Central memory CD8-positive, alpha-beta T cell (primary cell): ENCODE results near the gene HOXC13.

ENCODE experiments used
- ATAC-seq: fragments of 150-1000 bp; cut with Tn5 transposase; replicated peaks from 2 replicates; pipeline ENCODE4 v1.10.0; 2022; ENCODE audit warnings: mild to moderate bottlenecking, moderate FRiP score, moderate number of reproducible peaks; ENCODE audit not compliant: poor library complexity, severe bottlenecking; ENCODE audit errors: extremely low read depth
- DNase-seq, 2 donors: peaks; one replicate each; pipeline ENCODE4 v3.0.0; 2021; ENCODE audit warnings: low spot score in 2 of 2
- H3K27ac Mint-ChIP-seq: one replicate; pipeline ENCODE4 v1.8.0; 2022; ENCODE audit warnings: low read depth, mild to moderate bottlenecking, moderate library complexity, mixed read lengths
- H3K27me3 Mint-ChIP-seq: one replicate; pipeline ENCODE4 v1.8.0; 2022; ENCODE audit warnings: mixed read lengths
- H3K36me3 Mint-ChIP-seq: one replicate; pipeline ENCODE4 v1.8.0; 2022; ENCODE audit warnings: mild to moderate bottlenecking, moderate library complexity, mixed read lengths; ENCODE audit not compliant: insufficient read depth
- H3K4me1 Mint-ChIP-seq: one replicate; pipeline ENCODE4 v1.8.0; 2022; ENCODE audit warnings: mixed read lengths
- H3K4me3 Mint-ChIP-seq: one replicate; pipeline ENCODE4 v1.8.0; 2022; ENCODE audit warnings: mild to moderate bottlenecking, moderate library complexity, mixed read lengths
- H3K9me3 Mint-ChIP-seq: one replicate; pipeline ENCODE4 v1.8.0; 2022; ENCODE audit warnings: mixed read lengths

HOXC13 gene

DNA sequence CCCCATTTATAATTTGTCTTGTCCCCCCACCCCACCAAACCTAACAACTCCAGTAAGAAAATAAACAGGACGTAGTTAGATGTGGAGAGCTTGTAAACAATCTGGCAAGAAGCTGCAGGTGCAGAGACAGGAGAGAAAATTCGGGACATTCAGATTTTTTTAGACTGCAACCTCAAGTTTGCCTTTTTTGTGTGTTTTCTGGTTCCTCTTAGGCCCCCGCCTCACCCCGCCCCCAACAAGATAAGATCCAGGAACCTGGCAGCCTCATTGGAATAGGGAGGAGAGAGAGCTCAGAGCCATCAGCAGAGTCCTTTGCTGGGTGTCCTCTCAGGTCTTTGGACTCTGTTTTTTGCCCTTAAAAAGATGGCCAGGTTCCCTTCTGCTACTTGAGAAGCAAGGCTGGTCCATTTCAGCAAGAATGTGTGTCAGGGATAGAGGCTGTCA, 49.2 kb downstream of the HOXC13 start:
- Mint-ChIP-seq H3K27me3 (peaks cover 99% of the 10 kb centered on the region), H3K4me3 (no peak overlapping the region), H3K36me3 (peaks cover 29% of the 10 kb centered on the region), H3K27ac (no peak overlapping the region), H3K4me1 (peaks cover 47% of the 10 kb centered on the region), H3K9me3 (no peaks in the 10 kb centered on the region)
- ATAC-seq = no peak
- DNase-seq = no peak

GRCh38 chr12:53988541-53989226, 50.1 kb downstream of the HOXC13 start:
- Mint-ChIP-seq H3K4me3 (peak overlapping the region; percentile 44), H3K27ac (no peak overlapping the region), H3K27me3 (peaks cover 99% of the 10 kb centered on the region), H3K4me1 (peaks cover 51% of the 10 kb centered on the region), H3K9me3 (no peaks in the 10 kb centered on the region), H3K36me3 (peaks cover 27% of the 10 kb centered on the region)
- DNase-seq (no peak), ATAC-seq (no peak)

DNA sequence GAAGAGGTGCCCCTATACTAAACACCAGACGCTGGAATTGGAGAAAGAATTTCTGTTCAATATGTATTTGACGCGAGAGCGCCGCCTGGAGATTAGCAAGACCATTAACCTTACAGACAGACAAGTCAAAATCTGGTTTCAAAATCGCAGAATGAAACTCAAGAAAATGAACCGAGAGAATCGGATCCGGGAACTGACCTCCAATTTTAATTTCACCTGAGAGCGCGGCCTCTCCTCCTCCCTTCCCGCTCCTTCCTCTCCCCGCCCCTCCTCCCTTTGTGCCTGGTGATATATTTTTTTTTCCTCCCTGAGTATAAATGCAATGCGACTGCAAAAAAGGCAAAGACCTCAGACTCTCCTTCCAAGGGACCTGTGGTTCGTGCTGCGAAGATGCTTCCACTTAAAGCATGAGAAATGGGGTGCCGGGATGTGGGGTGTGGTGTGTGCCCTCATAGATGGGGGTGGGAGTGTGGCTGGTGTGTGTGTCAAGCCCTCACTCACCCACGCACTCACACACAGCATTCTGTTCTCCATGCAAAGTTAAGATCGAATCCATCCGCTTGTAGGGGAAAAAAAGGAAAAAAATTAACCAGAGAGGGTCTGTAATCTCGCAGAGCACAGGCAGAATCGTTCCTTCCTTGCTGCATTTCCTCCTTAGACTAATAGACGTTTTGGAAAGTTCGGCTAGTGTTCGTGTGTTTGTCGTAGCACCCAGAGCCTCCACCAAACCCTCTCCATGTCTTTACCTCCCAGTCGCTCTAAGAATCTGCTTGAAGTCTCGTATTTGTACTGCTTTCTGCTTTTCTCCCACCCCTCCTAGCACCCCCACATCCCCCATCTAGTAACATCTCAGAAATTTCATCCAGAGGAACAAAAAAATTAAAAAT, 50.8 kb downstream of the HOXC13 start:
- Mint-ChIP-seq H3K4me1 (peaks cover 58% of the 10 kb centered on the region), H3K4me3 (peak overlapping the region; percentile 44), H3K27me3 (peaks cover 100% of the 10 kb centered on the region), H3K27ac (no peak overlapping the region), H3K9me3 (no peaks in the 10 kb centered on the region), H3K36me3 (peaks cover 27% of the 10 kb centered on the region)
- no peak for DNase-seq
- no peak for ATAC-seq

DNA sequence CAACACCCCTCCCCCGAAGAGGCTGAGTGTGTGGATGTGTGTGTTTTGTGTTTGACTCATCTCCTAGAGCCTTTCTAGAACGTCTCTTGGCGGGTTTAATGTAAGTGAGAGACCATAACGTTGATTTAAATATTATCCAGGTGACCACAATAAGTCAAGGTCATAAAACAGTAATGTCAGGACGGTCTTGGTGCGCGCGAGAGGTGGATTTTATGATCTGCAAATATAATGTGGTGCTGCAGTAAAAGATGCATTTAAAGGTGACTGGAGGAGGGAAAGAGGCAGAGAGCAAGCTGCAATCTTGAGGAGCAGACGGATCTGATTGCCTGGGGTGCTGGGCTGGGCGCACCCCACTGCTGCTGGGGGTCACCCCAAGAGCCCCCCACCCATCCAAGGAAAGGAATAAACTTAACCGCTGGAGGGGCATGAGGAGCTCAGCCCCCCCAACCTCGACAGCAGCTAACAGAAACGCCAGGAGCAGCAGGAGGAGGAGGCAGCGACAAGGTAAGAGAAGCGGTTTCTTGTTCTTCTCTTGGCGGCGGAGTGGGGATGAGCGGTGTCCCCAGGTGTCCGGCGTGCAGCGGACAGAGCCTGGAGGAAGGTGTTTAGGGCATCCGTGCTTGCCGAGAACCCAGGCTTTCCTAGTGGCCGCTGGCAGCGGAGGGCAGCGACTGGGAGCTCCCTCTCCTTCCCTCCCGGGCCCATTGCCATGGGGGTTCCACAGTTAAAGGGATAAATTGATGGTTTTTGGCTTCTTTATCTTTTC, 51.9 kb downstream of the HOXC13 start:
- Mint-ChIP-seq H3K27ac (no peak overlapping the region), H3K4me3 (peak overlapping the region; percentile 44), H3K9me3 (no peaks in the 10 kb centered on the region), H3K36me3 (peaks cover 25% of the 10 kb centered on the region), H3K27me3 (peaks cover 100% of the 10 kb centered on the region), H3K4me1 (peaks cover 58% of the 10 kb centered on the region)
- no peak for DNase-seq
- ATAC-seq = no peak

DNA sequence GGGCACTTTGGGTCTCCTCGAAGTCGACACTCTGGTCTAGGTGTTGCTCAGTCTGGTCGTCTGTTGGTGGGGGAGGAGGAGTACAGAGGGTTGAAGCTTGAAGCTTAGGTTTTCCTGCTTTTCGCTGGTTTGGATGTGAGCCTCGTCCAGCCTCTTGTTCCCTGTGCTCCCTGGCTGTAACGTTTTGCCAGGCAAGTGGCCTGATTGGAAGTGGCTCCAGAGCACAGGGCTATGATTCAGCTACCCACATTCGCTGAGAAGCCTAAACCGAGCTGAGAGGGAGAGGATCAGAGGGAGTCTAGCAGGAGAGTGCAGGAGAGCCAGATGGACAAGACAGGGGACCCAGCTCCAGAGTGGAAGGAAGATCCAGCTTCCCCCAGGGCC, 52.4 kb downstream of the HOXC13 start:
- Mint-ChIP-seq H3K27me3 (peaks cover 100% of the 10 kb centered on the region), H3K36me3 (peaks cover 23% of the 10 kb centered on the region), H3K9me3 (no peaks in the 10 kb centered on the region), H3K27ac (no peak overlapping the region), H3K4me1 (peaks cover 60% of the 10 kb centered on the region), H3K4me3 (no peak overlapping the region)
- ATAC-seq (no peak), DNase-seq (no peak)

DNA sequence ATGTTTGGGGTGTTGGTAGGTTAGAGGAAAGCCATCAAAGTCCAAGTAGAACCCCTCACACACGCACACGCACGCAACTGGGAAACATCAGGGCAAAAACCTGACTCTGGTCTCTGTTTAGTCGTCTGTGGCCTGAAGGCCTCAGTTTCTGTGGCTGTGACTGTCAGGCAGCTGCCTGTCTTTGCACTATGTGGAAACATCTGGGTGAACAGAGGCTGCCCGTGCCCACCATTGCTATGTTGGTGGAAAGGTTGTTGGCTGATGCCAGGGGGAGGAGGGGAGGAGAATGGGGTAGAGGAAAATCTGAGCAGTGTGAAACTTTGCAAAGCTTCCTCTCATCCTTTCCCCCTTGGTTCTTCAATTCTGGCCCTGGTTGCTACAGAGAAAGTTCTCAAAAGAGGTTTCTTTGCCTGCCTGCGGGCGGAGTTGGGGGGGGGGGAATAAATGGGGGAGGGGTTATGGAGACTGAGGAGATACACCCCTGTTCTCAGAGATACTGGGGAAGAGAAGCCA, 53.8 kb downstream of the HOXC13 start:
- Mint-ChIP-seq H3K36me3 (peaks cover 23% of the 10 kb centered on the region), H3K4me3 (no peak overlapping the region), H3K9me3 (no peaks in the 10 kb centered on the region), H3K27ac (no peak overlapping the region), H3K27me3 (peaks cover 100% of the 10 kb centered on the region), H3K4me1 (peaks cover 55% of the 10 kb centered on the region)
- no peak for DNase-seq
- no peak for ATAC-seq

GRCh38 chr12:53993162-53994008, 54.8 kb downstream of the HOXC13 start:
- peaks cover 100% of the 10 kb centered on the region for H3K27me3 Mint-ChIP-seq
- DNase-seq (no peak), ATAC-seq (no peak)
- peak overlapping the region; percentile 73 for H3K4me3 Mint-ChIP-seq
- H3K27ac Mint-ChIP-seq = peak overlapping the region; percentile 75
- H3K36me3 Mint-ChIP-seq = peaks cover 23% of the 10 kb centered on the region
- H3K4me1 Mint-ChIP-seq = peaks cover 56% of the 10 kb centered on the region
- no peaks in the 10 kb centered on the region for H3K9me3 Mint-ChIP-seq

DNA sequence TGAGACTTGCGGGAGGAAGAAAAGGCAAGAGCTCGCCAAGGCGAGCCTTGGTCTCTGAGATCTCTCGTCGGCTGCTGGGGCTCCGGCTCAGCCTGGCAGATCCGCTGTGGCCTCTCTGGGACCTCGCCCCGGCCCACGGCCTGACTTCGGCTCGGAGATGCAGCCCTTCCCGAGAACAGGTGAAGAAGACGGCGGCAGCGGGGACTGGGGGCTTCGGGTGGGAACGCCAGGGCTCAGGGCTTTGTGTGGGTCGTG, 55.3 kb downstream of the HOXC13 start:
- Mint-ChIP-seq H3K36me3 (peaks cover 24% of the 10 kb centered on the region), H3K4me1 (peaks cover 50% of the 10 kb centered on the region), H3K9me3 (no peaks in the 10 kb centered on the region), H3K27ac (peak overlapping the region; percentile 75), H3K4me3 (peak overlapping the region; percentile 73), H3K27me3 (peaks cover 100% of the 10 kb centered on the region)
- ATAC-seq (no peak), DNase-seq (no peak)

GRCh38 chr12:53994264-53995001, 55.8 kb downstream of the HOXC13 start:
- Mint-ChIP-seq H3K27ac (peak overlapping the region; percentile 75), H3K36me3 (peaks cover 23% of the 10 kb centered on the region), H3K4me1 (peaks cover 48% of the 10 kb centered on the region), H3K9me3 (no peaks in the 10 kb centered on the region), H3K27me3 (peaks cover 100% of the 10 kb centered on the region), H3K4me3 (peak overlapping the region; percentile 83)
- ATAC-seq (no peak), DNase-seq (no peak)

DNA sequence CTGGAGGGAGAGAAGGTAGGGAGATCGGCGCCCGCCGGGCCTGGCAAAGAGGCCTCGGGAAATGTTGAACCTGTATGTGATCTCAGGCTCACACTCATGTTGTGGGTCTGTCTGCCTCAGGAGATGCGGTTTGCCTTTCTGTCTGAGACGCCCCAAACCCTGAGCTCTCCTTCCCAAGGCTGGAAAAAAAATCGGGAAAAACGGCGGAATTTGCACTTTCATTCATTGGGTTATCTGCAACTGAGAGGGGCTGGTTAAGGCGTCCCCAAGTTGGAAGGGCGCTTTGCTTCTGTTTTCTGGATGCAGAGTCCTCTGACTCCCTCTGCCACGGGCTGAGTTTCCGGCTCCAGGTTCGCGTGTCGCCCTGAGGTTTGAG, 56.4 kb downstream of the HOXC13 start:
- peaks cover 45% of the 10 kb centered on the region for H3K4me1 Mint-ChIP-seq
- peak overlapping the region; percentile 83 for H3K4me3 Mint-ChIP-seq
- DNase-seq (no peak), ATAC-seq (no peak)
- no peak overlapping the region for H3K27ac Mint-ChIP-seq
- H3K36me3 Mint-ChIP-seq = peaks cover 27% of the 10 kb centered on the region
- peaks cover 100% of the 10 kb centered on the region for H3K27me3 Mint-ChIP-seq
- H3K9me3 Mint-ChIP-seq = no peaks in the 10 kb centered on the region

GRCh38 chr12:53995378-53996239, 57.0 kb downstream of the HOXC13 start:
- peak; percentile 33 for ATAC-seq
- Mint-ChIP-seq H3K27ac (no peak overlapping the region), H3K4me3 (peak overlapping the region; percentile 83), H3K4me1 (peaks cover 39% of the 10 kb centered on the region), H3K9me3 (no peaks in the 10 kb centered on the region), H3K27me3 (peaks cover 100% of the 10 kb centered on the region), H3K36me3 (peaks cover 21% of the 10 kb centered on the region)
- no peak for DNase-seq
